ENCODE data around the gene HSPA8.
A peak's percentile ranks its signal among the peaks of the same experiment; 100 is the strongest.

Gene HSPA8

DNA sequence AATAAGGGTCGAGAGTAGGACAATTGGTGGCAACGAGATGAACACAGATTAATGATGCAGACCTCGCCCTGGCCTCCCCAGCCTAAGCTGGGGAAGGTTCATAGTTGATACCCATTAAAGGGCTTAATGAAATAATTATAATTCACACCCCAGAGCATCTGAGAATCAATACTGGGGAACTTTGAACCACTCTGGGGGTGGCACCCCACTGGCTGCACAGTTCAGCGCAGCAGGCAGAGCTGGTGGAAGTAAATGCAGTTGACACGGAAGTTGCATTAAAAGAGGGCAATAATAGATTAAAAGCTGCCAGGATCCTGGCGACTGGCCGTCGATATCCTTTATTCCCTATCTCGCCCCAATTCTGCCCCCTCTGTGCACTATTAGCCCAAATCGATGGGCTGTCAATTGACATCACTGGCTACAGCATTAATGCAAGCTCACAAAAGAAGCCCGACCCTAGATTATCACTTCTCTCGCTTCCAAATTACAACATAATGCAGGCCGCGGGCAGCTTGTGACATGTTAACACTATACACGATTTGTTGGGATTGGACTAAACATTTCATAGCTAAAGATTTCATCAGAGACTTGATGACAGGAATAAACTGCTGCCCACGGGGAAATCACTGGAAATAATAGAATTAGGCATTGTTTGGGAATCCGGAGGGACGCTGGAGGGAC is 14.5 kb downstream of the HSPA8 start:
- DNase-seq (ENCODE audit: low read depth in 3 of 3), result no peak

DNA sequence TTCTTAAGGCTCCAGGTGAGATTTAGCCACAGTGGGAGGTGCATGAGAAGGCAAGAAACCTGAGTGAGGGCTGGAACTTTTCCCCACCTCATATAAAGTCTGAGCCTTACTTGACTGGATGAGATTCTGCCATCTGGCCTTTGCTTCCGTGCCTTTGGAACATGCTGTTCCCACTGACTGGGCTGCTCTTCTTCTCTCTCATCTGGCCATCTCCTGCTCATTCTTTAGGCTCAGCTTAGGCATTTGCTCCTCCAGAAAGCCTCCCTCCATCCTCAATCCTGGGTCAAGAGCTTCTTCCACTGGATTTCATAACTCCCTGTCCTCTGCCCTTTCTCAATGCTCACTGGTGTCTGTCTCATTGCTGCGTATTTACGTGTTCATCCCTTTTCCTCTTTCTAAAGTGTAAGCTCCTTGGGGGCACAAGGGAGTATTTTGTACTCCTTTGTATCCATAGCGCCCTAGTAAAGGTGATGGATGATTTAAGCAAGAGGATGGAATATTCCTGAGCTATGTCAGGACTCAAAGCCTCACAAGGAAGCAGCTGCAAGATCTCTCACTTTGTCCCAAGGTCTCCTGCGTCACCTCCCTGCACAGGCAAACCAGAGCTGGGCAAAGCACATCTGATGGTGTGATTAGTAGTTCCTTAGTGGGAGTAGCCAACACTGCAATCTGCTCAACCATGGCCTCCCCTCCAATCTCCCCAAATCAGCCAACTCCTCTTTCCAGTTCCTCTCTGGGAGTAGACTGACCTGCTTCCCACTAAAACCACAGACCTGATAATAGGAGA is 15.3 kb downstream of the HSPA8 start:
- DNase-seq (ENCODE audit: low read depth in 3 of 3), result no peak

DNA sequence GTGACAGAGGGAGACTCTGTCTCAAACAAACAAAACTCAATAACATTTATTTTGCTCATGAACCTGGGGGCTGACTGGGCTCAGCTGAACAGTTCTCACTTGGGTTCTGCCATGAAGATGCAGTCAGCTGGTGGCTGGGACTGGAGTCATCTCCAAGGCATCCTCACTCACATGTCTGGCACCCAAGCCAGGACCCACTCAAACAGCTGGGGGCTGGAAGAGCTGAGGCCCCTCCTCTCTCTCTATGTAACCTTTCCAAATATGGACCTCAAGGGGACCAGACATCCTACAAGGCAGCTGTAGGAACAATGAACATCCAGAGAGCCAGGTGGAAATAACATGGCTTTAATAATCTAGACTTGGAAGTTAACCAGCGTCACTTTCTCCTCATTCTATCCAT is 16.8 kb downstream of the HSPA8 start:
- no peak for DNase-seq (ENCODE audit: low read depth in 3 of 3)

DNA sequence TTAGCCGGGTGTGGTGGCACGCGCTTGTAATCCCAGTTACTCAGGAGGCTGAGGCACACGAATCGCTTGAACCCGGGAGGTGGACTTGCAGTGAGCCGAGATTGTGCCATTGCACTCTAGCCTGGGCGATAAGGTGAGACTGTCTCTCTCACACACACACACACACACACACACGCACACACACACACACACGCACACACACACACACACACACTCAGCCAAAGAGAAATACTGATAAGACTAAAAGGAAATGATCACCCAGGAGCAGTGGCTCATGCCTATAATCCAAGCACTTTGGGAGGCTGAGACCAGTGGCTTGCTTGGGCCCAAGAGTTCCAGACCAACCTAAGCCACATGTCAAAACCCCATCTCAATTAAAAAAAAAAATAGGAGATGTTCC is 20.8 kb downstream of the HSPA8 start:
- no peak for DNase-seq (ENCODE audit: low read depth in 3 of 3)

DNA sequence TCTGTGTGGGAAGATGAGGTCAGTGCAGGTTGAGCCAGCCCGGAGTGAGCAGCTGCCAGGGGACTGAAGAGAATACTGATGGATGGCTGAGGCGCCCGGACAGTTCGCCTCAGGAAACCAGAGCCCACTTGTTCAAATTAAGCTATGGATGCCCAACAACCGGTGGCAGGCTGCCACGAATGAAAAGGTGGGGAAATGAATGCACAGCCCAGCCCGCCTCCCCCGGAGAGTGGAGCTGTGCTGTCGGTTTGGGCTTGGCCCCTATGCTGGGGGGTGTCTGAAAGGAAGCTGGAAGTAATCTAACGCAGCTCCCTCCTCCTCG is 21.9 kb downstream of the HSPA8 start:
- no peak for DNase-seq (ENCODE audit: low read depth in 3 of 3)

DNA sequence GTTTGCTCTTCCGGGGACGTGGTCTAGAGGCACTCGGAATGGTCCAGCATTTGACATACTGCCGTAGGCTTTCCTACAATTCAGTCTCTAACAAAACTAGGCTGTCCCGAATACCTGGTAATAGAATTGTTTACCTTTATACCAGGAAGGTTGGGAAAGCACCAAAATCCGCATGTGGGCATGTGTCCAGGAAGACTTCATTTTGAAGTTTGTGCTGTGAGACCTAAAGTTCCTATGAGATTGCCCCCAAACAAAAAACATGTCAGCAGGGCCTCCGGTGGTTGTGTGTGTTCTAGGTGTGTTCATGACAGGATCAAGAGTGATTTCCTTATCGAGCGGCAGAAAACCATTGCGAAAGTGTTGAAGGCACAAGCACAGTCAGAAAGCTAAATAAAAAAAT is 26.1 kb downstream of the HSPA8 start:
- no peak for DNase-seq (ENCODE audit: low read depth in 3 of 3)

DNA sequence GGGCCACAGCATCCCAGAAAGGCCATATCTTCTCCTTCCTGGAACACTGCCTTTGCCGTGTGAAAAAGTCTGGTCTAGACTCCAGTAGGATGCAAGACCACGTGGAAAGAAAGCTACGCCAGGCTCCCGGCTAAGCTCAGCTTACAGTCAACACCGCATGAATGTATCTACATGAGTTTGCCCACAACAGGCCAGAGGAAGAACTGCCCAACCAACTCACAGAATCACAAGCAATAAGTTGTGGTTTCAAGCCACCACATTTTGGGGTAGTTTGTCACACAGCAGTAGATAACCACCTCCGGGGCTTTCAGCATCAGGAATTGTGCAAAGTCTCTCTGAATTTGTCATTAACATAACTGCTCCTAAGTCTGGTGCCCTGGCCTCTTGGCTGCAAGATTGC is 27.3 kb downstream of the HSPA8 start:
- no peak for DNase-seq (ENCODE audit: low read depth in 3 of 3)

DNA sequence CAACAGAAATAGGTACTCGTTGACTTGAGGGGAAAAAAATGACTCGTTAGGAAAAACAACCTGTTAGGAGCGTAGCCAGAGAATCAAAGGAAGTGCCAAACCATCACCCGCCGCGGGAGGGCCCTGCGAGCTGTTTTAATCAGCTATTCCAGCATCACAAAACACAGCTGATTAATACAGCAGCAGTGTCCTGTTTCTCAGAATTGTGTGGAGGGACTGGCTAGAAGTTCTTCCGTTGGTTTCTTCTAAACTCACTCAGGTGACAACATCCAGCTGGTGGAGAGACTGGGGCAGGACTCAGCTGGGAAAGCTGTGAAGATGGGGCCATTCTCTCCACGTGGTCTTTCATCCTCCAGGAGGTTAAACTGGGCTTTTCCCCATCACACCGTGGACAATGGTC is 28.0 kb downstream of the HSPA8 start:
- no peak for DNase-seq (ENCODE audit: low read depth in 3 of 3)

DNA sequence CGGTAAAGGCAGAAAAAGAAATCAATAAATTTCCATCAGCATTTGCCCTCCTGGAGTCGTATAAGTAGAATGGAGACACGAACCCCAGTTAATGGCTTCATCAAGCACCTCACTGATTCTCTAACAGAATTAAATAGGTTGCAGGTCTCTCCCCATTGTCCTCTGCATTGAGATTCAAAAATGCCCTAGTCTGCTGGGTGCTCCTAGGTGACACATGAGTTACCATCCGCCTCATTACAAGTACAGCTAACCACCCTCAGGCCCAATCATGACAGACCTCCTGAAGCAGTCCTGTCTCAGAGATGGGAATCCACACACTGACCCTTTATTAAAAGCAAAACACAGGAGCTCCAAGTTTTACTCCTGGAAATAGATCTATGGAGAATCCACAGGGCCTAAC is 31.4 kb downstream of the HSPA8 start:
- DNase-seq (ENCODE audit: low read depth in 3 of 3), result no peak

DNA sequence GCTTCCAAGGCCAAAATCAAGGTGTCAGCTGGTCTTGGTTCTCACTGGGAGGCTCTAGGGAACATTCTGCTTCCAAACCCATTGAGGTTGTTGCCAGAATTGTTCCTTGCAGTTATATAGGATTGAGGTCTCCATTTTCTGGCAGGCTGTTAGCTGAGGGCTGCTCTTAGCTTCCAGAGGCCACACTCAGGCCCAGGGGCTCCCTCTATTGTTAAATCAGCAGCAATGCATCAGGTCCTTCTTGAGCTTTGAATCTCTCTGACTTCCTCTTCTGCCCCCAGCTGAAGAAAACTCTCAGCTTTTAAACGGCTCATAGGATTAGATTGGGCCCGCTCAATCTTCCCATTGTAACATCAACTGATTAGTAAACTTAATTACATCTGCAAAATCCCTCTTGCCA is 41.0 kb downstream of the HSPA8 start:
- DNase-seq (ENCODE audit: low read depth in 3 of 3), result peak in 2 of 3 experiments; percentile 7 to 11

DNA sequence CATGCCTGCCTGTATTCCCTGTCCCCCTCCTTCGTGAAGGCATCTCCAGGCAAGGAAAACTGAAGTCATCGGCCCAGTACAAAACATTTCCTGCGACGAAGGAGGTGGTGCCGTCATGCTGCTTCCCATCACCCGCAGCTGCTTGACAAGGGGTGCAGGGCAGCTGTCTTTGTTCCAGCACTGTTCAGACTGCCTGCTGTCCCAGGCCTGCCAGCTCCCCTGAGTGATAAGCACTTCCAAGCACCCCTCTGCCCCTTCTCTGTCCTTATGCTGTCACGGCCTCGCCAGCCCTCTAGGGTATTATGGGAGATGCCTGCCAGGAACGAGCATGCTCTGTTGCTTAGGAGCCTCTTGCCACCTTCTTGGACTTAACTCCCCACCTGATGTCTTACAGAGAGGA is 43.2 kb downstream of the HSPA8 start:
- no peak for DNase-seq (ENCODE audit: low read depth in 3 of 3)

DNA sequence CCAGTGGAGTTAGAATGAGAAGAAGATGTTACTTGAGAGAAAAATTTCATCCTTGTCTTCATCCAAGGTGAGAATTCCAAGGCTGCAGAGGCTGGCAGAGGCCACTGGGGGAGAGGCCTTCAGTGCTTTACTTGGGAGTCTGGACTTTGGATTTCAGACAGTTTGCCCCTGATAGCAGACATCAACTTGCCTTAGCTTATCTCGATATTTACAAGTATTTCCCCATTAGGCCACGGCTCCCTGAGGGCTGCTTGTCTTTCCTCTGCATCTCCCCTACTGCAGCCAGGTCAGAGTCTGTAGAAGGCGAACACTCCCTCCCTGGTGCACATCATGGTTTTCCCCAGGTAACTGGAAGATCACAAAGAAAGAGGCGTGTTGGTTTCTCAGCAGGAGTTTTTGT is 50.4 kb downstream of the HSPA8 start:
- DNase-seq (ENCODE audit: low read depth in 3 of 3), result no peak
